Type B pancreatic cell (in vitro differentiated cells): ENCODE data around the gene SRPK2. TPM values are rescaled to one million over a fixed set of nuclear protein-coding genes. Genes with fewer than 3 reads are reported as not detected.
"Not testable (repeated sequence)": the region's sequence is repeated elsewhere in the genome, so short reads cannot be mapped to it uniquely, and the experiment has no call there.

Experiments
- DNase-seq: peaks from one replicate; pipeline ENCODE4 v3.0.0; 2021; ENCODE audit warnings: mixed read lengths; ENCODE audit not compliant: unreplicated experiment; ENCODE audit errors: extremely low spot score
- H3K27ac Mint-ChIP-seq: 2 replicates; pipeline ENCODE4 v1.8.0; 2021; ENCODE audit warnings: mild to moderate bottlenecking, mixed read lengths
- H3K27me3 Mint-ChIP-seq: 2 replicates; pipeline ENCODE4 v1.8.0; 2021; ENCODE audit warnings: mixed read lengths
- H3K36me3 Mint-ChIP-seq: 2 replicates; pipeline ENCODE4 v1.8.0; 2021; ENCODE audit warnings: mixed read lengths
- H3K4me1 Mint-ChIP-seq: one replicate; pipeline ENCODE4 v1.8.0; 2021; ENCODE audit warnings: mixed read lengths; ENCODE audit not compliant: unreplicated experiment
- H3K4me3 Mint-ChIP-seq: 2 replicates; pipeline ENCODE4 v1.8.0; 2021; ENCODE audit warnings: mild to moderate bottlenecking, mixed read lengths
- H3K9me3 Mint-ChIP-seq: 2 replicates; pipeline ENCODE4 v1.8.0; 2021; ENCODE audit warnings: mixed read lengths
- CTCF ChIP-seq: fragments of 200-600 bp; sonication (generic); conservative IDR thresholded peaks from 2 replicates; pipeline ENCODE4 v1.5.0; 2021; ENCODE audit warnings: antibody characterized with exemption, mild to moderate bottlenecking
- total RNA-seq: library from RNA; stranded (reverse); gene quantifications from 2 replicates; pipeline ENCODE4 v1.2.1, GENCODE V29; 2021; ENCODE audit warnings: low replicate concordance

Gene SRPK2
- total RNA-seq, 1 donor from 2014 or later = 36.0 TPM

DNA sequence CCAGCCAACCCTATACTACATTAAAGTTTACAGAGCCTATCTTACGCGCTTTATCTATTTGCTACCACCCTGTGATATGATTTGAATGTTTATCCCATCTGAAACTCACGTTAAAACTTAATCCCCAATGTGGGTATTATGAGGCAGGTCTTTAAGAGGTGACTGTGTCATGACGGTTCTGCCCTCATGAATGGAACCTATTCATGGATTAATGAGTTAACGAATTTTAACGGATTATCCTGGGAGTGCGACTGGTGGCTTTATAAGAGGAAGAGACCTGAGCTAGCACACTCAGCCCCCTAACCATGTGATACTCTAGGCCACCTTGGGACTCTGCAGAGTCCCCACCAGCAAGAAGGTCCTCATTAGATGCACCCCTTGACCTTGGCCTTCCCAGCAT is 37.8 kb downstream of the SRPK2 start:
- no peak overlapping the region for H3K27ac Mint-ChIP-seq
- no peaks in the 10 kb centered on the region for H3K9me3 Mint-ChIP-seq
- H3K4me3 Mint-ChIP-seq = no peak overlapping the region
- TF ChIP-seq CTCF = no peak
- DNase-seq = no peak
- H3K4me1 Mint-ChIP-seq = peaks cover 16% of the 10 kb centered on the region
- no peaks in the 10 kb centered on the region for H3K27me3 Mint-ChIP-seq
- H3K36me3 Mint-ChIP-seq = no peaks in the 10 kb centered on the region

- not testable (repeated sequence) for H3K9me3 Mint-ChIP-seq, H3K4me3 Mint-ChIP-seq, H3K36me3 Mint-ChIP-seq, DNase-seq, H3K4me1 Mint-ChIP-seq, H3K27me3 Mint-ChIP-seq, H3K27ac Mint-ChIP-seq
Measured at GRCh38 chr7:105348177-105348576, 40.5 kb downstream of the SRPK2 start.

DNA sequence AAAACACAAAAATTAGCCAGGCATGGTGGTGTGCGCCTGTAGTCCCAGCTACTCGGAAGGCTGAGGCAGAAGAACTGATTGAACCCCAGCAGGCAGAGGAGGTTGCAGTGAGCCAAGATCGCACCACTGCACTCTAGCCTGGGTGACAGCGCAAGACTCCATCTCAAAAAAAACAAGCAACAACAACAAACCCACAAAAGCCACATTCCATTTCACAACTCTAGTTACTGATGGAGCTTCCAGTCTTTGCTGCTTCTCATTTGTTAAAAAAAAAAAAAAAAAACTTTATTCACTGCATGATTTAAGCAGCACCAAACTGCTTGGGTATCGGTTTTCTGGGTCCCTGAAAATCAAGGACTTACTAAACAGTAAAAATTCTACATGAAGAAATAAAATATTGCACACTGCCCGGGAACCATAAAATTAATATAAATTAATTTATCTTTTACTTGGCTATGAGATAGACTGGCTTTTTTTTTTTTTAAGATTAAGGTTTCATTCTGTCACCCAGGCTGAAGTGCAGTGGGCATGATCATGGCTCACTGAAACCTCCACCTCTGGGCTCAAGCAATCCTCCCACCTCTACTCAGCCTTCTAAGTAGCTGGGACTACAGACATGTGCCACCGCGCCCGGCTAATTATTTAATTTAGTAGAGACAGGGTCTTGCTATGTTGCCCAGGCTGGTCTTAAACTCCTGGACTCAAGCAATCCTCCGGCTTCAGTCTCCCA is 42.0 kb downstream of the SRPK2 start:
- no peaks in the 10 kb centered on the region for H3K36me3 Mint-ChIP-seq
- H3K27ac Mint-ChIP-seq = no peak overlapping the region
- H3K9me3 Mint-ChIP-seq = no peaks in the 10 kb centered on the region
- no peak for TF ChIP-seq CTCF
- H3K4me1 Mint-ChIP-seq = peaks cover 9% of the 10 kb centered on the region
- no peak for DNase-seq
- H3K4me3 Mint-ChIP-seq = no peak overlapping the region
- no peaks in the 10 kb centered on the region for H3K27me3 Mint-ChIP-seq

DNA sequence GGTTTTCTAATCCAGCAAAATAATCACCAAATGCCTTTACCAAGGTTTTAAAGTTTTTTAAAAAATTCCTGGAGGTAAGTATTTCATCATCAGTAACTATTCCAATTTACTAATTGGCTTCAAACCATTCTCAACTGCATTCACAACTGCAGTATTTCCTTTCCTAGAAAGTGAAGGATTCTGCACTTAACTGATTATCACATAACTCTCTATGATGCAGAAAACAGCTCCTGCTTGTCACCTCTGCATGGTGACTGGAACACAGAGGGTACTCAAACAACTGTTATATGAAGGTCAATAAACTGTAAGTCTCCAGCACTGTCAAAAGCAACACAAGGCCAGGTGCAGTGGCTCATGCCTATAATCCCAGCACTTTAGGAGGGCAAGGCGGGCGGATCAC is 42.6 kb downstream of the SRPK2 start:
- no peak overlapping the region for H3K4me3 Mint-ChIP-seq

GRCh38 chr7:105345725-105346124 is 43.0 kb downstream of the SRPK2 start:
- peaks cover 9% of the 10 kb centered on the region for H3K4me1 Mint-ChIP-seq

More for the DNA sequence above, 42.6 kb downstream of the SRPK2 start:
- H3K36me3 Mint-ChIP-seq = no peaks in the 10 kb centered on the region
- no peak for DNase-seq
- no peak for TF ChIP-seq CTCF
- H3K27ac Mint-ChIP-seq = no peak overlapping the region
- peaks cover 9% of the 10 kb centered on the region for H3K4me1 Mint-ChIP-seq
- no peaks in the 10 kb centered on the region for H3K27me3 Mint-ChIP-seq
- no peaks in the 10 kb centered on the region for H3K9me3 Mint-ChIP-seq

More at GRCh38 chr7:105345725-105346124, 43.0 kb downstream of the SRPK2 start:
- H3K4me3 Mint-ChIP-seq = no peak overlapping the region
- H3K27ac Mint-ChIP-seq = no peak overlapping the region
- H3K27me3 Mint-ChIP-seq = no peaks in the 10 kb centered on the region
- DNase-seq = no peak
- no peak for TF ChIP-seq CTCF
- no peaks in the 10 kb centered on the region for H3K9me3 Mint-ChIP-seq
- H3K36me3 Mint-ChIP-seq = no peaks in the 10 kb centered on the region
